HG02642 (cell line): Measurements from ENCODE around the gene LPIN3.
"Not testable (repeated sequence)": the region's sequence is repeated elsewhere in the genome, so short reads cannot be mapped to it uniquely, and the experiment has no call there.

ENCODE experiments used
- ATAC-seq: cut with Tn5 transposase; IDR thresholded peaks from one replicate; pipeline ENCODE4 v1.9.1; 2021; ENCODE audit warnings: mild to moderate bottlenecking; ENCODE audit not compliant: unreplicated experiment, poor library complexity

Gene LPIN3, protein sequence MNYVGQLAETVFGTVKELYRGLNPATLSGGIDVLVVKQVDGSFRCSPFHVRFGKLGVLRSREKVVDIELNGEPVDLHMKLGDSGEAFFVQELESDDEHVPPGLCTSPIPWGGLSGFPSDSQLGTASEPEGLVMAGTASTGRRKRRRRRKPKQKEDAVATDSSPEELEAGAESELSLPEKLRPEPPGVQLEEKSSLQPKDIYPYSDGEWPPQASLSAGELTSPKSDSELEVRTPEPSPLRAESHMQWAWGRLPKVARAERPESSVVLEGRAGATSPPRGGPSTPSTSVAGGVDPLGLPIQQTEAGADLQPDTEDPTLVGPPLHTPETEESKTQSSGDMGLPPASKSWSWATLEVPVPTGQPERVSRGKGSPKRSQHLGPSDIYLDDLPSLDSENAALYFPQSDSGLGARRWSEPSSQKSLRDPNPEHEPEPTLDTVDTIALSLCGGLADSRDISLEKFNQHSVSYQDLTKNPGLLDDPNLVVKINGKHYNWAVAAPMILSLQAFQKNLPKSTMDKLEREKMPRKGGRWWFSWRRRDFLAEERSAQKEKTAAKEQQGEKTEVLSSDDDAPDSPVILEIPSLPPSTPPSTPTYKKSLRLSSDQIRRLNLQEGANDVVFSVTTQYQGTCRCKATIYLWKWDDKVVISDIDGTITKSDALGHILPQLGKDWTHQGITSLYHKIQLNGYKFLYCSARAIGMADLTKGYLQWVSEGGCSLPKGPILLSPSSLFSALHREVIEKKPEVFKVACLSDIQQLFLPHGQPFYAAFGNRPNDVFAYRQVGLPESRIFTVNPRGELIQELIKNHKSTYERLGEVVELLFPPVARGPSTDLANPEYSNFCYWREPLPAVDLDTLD

DNA sequence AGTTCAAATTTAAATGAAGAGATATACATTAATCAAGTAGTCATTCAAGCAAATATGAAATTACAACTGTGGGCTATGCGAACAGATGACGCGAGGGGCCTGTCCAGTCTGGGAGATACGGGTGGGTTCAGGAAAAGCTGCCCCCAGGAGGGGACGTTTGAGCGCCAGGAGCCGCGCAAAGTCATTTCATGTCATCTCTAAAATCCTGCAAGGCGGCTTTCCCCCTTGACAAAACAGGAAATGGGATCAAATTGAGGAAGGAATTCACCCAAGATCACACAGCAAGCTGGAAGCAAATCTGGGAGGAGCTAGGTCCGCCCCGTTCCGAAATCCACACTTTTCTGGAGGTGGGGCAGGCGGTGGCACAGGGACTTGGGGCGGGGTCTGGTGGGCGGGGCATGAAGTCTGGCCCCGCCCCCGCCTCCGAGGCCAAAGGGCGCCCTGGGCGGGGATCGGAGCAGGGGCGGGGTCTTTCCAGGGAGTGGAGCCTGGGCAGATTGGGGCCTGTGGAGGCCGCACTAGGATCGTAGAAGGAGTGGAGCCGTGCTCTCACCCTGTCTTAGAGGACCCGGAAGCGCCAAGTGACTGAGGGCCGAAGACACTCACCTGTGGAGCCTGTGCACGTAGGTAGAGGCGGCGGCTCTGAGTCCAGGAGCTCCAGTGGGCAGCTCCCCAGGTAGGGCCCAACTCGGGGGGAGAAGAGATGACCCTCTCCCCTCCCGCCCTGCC is at the start of gene LPIN3:
Gene LPIN3, plus strand, starts transcription at position 495 of the 729 bp plus-strand sequence. CDS start 4,983 bp downstream, outside the sequence.
- ATAC-seq = no peak

DNA sequence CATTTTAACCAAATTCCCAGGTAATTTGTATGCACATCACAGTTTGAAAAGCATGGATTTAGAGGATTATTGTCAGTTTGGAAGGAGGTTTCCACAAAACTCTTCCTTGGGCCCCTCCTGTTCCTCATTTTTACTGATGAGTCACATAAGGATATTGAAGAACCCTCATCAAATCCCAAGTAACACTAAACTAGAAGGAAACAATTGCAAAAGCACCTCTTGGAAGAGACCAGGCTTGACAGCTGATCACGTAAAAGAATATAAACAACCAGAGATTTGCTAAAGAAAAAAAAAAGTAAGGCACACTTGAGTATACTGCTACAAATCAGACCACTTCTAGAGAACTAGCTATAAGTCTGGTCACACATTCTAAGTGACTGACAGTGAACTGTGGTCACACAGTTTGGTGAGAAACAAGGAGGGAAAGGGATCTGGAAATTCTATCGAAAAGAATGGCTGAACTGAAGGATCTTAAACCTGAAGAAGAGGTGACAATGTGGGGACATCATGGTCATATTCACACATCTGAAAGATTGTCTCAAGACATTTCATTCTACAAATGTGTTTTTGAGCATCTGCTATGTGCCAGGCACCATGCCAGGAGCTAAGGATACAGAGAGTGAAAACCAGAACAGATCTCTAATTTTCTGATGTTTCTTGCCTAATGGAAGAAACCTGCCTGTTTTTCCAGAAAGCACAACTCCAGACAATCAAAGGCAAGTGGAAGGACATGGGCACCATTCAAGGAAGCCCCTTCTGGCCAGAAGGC is 47.2 kb upstream of the LPIN3 start:
- ATAC-seq = no peak

DNA sequence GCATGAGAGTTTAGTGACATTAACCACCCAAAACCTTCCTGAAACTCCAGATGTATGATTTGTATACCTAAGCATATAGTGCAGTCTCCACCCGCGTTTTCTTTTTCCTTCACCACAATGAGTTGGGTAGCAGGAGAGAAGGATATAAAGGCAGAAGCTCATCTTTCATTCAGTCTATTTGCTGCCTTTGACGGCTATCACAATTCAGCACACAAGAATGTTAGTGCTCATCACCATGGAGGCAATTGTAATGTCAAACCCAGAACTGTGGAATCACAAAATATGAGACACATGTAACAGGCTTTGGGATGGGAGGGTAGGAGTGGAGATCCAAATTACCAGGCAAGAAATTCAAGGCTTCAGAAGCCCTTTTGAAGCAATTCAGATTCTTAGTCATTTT is 40.7 kb upstream of the LPIN3 start:
- no peak for ATAC-seq

DNA sequence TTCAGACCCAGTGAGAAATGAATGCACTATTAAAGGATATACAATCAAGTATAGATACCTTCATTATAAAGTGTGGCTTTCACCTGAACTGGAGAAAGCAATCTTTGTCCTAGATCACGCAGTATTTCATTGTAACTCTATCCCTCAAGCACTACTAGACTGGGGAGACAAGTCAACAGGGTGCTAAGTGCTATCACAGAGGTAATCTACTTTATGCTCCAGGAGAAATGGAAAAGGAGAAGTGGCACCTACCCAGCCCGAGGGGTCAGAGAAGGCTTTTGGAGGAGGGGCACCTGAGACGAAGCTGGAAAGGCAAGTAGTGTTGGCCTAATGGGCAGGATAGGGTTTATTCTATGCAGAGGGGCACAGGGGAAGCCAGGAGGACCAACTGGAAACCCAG is 40.2 kb upstream of the LPIN3 start:
- no peak for ATAC-seq

DNA sequence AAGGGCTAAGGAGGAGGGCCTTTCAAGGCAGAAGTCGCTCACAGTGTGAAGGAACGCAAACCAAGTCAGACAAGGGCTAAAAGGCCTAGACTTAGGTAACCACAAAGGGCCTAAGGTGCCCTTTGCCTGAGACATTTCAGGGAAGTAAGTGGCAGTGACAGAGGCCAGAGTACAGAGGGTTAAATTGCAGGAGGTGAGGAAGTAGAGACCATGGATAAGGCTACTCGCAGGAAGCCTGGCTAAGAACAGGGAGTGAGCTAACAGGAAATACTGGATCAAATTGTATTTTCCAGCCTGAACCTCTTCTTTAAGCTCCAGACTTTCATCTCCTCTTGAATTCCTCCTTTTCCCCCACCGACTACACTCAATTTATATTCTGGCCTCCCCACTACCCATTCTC is 39.7 kb upstream of the LPIN3 start:
- ATAC-seq = no peak

DNA sequence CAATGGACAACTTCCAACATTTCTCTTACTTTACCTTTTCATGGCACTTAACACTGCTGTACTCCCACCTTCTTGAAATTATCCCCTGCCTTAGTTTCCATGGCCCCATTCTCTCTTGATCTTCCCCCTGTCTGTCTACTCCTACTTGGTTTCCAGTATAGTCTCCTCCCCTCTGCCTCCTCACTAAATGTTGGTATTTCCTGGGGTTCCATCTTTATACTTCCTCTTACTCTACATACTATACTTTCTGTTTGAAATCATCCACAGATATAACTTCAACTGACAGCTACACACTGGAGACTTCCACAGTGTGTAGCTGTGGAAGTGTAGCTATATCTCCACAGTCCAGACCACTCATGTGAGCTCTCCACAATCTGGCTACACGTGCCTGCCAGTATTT is 36.6 kb upstream of the LPIN3 start:
- ATAC-seq = no peak

DNA sequence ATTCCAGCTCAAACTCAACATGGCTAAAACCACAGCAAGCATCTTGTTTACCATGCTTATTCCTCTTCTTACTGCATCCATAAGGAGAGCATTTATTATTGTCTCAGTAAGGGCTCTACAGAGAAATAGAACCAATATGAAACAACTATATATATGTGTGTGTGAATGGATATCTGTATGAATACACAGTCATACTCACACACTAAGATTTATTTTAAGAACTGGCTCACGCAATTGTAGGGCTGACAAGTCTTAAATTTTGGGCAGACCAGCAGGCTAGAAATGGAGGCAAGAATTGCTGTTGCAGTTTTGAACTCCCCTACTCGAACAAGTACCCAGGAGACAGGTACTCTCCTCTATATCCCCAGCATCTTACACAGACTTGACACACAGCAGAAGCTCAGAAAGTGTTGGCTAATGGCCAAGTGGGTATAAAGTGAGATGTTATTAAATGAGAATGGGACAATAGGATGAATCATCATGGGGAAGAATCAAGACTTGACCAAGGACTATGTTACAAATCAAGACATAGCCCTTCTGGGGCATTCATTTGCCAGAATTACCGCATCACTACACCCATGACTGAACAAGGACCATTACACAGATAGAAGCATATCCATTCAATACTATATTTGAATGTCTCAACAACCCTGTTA is 36.1 kb upstream of the LPIN3 start:
- no peak for ATAC-seq

DNA sequence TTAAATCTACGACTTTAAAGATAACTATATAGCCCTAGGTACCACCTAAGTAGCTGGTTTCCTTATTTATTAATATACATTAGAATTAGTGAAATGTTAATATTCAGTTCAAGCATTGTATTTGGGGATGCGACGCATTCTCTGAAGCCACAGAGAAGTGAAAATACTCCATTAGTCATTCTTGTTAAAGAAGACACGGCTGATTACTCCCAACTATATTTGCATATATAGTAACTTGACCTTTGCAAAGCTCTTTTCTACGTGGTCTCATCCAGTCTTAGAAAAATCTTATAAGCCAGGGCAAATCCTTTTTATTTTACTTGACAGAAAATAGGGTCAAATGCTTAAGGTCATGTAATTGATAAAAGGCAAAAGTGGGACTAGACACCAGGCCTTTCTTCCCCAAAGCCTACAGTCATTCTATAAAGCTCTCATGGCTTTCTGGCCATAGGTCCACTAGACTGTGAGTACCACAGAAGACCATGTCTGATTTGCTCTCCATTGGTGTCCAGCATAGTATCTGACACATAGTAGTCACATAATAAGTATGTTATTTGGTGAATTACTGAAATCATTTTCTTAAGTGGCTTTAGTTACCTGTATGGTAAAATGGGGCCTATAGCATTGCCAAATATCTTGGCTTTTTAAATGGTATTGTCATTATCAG is 34.4 kb upstream of the LPIN3 start:
- ATAC-seq = peak; percentile 72

DNA sequence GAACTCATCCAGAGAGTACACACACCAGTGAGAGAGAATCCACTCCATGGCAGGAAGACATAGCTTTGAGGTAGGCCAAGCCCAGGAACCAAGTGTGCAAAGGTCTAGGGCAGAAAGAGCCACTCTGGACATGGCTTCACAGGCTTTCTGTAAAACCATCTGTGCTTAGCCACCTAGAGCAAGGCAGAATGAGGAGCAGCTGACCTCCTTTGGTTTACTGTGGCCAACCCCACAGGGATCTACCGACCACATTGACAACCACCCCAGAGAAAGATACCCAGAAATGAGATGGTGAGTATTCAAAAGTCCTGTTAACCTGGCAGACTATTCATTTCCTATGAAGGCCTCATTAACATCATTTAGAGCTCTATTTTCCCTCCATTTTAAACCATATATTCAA is 33.6 kb upstream of the LPIN3 start:
- ATAC-seq = no peak

DNA sequence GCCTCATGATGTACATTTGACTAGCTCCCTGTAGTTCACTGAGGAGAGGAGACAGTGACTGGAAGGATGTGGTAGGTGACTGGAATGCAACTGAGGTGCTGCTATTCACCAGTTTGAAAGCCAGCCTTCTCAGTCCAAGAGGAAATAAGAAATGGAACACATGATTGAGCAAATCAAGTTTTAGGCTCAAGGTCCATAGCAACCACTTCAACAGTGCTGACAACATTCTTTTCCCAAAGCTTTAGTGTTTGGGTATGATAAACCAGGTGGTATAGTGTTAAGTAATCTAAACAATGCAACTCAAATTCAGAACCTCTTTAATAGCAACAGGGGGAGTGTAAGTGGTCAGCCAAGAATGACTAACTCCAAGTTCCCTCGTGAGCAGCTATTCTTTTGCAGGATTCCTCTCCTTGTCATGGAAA is 32.3 kb upstream of the LPIN3 start:
- no peak for ATAC-seq

DNA sequence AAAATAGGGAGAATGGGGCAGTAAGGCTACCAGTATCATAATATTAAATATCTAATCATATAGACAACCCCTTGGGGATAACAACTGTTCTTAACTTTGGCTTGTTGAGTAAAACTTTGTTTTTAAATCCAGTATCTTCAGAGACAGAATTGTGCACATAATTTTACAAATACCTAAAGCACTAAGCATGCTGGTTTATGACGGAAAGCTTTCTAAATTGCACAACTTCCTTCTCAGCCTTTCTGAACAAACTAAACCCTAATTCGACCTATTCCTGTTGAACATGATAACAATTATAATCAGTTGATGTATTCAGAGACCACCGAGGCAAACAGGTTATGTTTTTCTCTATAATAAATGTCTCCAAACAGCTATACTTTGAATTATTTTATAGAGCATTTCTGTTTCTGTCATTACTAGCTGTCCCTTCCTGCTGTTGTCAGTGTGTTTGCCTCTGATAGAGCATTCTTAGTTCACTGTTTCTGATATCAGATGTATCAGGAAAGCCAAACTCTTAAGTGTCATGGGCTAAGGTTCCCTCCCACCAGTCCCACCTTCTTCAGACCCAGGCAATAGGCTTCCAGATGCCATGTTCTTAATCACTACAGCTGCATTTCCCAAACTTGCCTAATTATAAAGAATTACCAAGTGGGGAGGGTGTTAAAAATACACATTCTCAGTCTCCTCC is 31.8 kb upstream of the LPIN3 start:
- ATAC-seq = no peak

DNA sequence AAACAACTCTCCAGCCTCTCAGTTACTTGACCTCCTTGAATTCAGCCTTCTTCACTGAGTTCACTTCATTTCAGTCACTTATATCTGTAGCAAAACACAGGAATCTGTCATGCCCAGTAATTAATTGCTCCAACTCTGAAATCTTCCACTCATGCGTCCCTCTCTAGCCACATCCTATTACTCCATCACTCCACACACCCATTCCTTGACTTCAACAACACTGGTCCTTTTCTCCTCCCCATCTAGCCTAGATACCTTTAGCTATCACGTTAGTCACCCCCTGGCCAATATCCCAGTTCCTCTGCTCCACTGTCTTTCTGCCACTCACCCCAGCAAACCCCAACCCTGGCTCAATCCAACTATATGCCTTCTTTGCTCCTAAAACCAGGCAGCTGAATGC is 30.8 kb upstream of the LPIN3 start:
- no peak for ATAC-seq

DNA sequence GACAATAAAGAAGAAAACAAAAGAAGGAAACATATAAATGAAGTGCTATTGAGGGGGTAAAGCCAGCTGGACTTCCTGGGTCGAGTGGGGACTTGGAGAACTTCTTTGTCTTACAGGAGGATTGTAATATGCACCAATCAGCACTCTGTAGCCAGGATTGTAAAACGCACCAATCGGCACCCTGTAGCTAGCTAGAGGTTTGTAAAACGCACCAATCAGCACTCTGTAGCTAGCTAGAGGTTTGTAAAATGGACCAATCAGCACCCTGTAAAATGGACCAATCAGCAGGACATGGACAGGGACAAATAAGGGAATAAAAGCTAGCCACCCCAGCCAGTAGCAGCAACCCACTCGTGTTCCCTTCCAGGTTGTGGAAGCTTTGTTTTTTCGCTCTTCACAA is 28.6 kb upstream of the LPIN3 start:
- not testable (repeated sequence) for ATAC-seq

DNA sequence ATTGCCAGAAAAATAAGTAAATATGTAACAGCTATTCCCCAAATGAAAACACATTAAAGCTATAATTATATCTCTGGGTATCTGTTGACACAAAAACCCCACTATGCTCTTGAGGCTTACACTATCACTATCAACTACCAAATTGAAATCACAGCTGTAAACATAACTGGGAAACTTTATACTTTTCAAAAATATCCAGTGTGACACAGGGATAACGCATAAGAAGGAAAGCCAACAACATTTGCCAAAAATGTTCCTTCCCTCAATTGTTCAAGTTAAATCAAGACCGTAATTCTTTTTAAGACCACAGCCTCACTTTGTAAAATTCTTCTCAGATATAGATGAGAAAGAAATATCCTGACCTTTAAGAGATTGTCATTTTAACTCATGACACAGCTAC is 26.2 kb upstream of the LPIN3 start:
- ATAC-seq = no peak

DNA sequence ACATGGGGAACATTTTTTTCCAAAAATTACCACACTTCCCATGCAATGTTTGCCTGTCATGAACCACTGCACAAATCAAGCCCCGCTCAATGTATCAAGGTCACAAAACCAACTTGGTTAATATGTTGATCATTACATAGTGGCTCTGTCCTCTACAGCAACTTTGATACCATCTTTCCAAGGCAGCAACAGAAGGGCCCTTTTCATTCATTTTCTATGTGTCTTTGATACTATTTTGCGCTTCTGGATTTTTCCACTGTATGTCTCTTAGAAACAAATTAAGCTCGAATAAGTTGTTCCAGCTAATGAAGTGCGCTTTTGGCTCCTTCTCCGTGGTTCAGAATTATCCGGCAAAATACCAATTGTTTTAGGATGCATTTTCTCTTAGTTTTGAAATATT is 24.6 kb upstream of the LPIN3 start:
- ATAC-seq = no peak

DNA sequence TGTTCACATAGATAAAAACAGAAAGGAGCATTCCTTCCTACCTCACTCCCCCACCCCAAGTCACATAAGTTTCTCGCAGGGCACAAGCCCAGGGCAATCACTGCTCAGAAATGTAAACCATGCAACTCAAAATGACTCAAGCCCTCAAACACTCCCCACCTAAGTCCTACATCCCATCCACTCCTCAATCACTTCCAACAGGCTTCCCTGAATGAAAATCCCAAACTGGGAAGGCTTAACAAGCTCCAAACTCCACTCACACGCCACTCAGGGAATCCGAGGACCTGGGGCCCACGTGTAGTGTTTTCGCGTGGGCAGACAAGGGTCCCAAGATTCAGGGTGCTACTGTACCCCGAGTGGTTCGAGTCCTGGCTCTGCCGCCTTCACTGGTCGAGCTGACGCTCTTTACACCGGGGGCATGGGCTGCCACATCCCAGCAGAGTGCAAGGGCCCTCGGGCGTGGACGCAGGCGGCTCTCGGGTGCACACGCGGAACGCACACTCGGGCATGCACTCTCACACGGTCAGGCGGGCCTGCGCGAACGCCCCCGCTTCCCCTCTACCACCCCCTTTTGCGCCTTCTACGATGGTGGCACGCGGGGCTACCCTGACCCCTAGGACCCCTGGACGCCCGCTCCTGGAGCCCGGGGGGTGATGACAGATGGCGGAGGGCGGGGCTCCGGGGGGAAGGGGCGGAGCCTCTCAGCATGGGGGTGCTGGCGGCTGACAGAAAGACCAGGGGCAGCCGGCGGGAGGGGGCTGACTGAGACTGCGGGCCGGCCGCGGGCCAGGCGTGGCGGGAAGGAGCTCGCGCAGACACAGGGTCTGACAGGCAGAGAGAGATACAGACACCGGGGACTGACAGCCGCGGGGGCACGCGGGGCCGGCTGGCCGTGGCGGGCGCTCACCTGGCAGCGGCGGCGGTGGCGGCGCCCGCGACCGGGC is 23.7 kb upstream of the LPIN3 start:
- ATAC-seq = peak; percentile 74

DNA sequence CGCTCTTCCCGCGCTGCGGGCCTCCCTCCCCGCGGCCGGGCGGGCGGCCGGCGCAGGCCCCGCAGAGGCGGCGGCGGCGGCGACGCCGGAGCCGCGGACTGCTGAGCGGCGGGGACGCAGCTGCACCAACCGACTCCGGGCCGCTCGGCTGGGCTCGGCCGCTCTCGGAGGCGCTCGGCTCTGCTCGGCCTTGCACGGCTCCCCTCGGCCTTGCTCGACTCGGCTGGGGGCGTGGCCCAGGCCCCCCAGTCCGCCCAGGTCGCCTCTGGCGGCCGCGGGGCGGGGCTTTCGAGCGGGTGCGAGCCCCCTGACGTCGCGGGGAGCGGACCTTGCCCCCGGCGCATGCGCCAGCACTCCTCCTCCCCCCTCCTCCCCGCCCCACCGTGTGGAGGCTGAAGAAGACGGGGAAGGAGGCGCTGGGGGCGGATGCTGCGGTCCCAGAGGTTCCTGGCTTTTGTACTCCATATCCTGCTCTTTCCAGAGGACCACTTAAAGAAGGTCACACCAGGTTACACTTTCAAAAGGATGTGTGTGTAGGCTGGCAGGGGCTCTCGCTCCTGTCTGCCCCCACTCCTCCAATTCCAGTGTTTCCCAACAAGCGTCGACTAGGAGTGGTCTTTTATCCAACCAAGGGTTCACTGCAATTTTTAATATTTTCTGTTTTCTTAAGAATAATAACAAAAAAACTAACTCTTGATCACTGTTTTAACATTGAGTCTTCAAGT is 22.9 kb upstream of the LPIN3 start, which contains the start of gene ZHX3:
Gene ZHX3, minus strand, starts transcription at position 186 of the 725 bp plus-strand sequence. CDS start 112,815 bp downstream, outside the sequence.
- ATAC-seq = peak; percentile 95
